Measurements from ENCODE around the gene PPFIBP2.

Gene PPFIBP2

GRCh38 chr11:7675631-7676030 lies 161.8 kb downstream of the PPFIBP2 start:
- no peak overlapping the region for H3K27ac ChIP-seq
- TF ChIP-seq, protein P1, sequence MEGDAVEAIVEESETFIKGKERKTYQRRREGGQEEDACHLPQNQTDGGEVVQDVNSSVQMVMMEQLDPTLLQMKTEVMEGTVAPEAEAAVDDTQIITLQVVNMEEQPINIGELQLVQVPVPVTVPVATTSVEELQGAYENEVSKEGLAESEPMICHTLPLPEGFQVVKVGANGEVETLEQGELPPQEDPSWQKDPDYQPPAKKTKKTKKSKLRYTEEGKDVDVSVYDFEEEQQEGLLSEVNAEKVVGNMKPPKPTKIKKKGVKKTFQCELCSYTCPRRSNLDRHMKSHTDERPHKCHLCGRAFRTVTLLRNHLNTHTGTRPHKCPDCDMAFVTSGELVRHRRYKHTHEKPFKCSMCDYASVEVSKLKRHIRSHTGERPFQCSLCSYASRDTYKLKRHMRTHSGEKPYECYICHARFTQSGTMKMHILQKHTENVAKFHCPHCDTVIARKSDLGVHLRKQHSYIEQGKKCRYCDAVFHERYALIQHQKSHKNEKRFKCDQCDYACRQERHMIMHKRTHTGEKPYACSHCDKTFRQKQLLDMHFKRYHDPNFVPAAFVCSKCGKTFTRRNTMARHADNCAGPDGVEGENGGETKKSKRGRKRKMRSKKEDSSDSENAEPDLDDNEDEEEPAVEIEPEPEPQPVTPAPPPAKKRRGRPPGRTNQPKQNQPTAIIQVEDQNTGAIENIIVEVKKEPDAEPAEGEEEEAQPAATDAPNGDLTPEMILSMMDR (conservative IDR thresholded peaks at IDR 0.05) = no peak
- no peak for TF ChIP-seq ZFX (IDR thresholded peaks at IDR 0.05)

GRCh38 chr11:7677071-7677470 lies 163.3 kb downstream of the PPFIBP2 start:
- TF ChIP-seq, protein P1 (conservative IDR thresholded peaks at IDR 0.05) = no peak
- TF ChIP-seq ZFX (IDR thresholded peaks at IDR 0.05) = no peak
- H3K27ac ChIP-seq = no peak overlapping the region

- H3K27ac ChIP-seq = no peak overlapping the region
- no peak for TF ChIP-seq ZFX (IDR thresholded peaks at IDR 0.05)
- TF ChIP-seq, protein P1 (conservative IDR thresholded peaks at IDR 0.05) = no peak
These were observed 164.0 kb downstream of the PPFIBP2 start for GRCh38 chr11:7677796-7678201.

DNA sequence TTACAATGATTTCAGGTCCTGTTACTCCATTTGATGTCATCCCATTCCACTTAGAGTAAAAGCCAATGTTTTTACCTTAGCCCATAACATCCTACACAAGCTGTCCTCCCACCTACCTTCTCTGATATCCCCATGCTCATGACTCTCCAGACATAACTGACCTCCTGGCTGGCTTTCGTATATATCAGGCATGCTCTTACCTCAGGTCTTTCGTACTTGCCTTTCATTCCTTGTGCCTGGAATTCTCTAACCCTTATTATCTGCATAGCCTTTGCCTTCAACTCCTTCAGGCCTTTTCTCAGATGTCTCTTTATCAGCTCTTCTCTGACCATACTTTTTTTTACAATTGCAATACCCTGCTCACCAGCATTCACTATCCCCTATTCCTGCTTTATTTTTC lies 169.8 kb downstream of the PPFIBP2 start:
- no peak overlapping the region for H3K27ac ChIP-seq
- no peak for TF ChIP-seq ZFX (IDR thresholded peaks at IDR 0.05)
- TF ChIP-seq, protein P1 (conservative IDR thresholded peaks at IDR 0.05) = no peak

- no peak for TF ChIP-seq ZFX (IDR thresholded peaks at IDR 0.05)
- TF ChIP-seq, protein P1 (conservative IDR thresholded peaks at IDR 0.05) = no peak
- no peak overlapping the region for H3K27ac ChIP-seq
These were observed 173.0 kb downstream of the PPFIBP2 start for GRCh38 chr11:7686761-7687160.

- no peak overlapping the region for H3K27ac ChIP-seq
- no peak for TF ChIP-seq ZFX (IDR thresholded peaks at IDR 0.05)
- TF ChIP-seq, protein P1 (conservative IDR thresholded peaks at IDR 0.05) = no peak
These were observed 173.6 kb downstream of the PPFIBP2 start for GRCh38 chr11:7687386-7687785.

DNA sequence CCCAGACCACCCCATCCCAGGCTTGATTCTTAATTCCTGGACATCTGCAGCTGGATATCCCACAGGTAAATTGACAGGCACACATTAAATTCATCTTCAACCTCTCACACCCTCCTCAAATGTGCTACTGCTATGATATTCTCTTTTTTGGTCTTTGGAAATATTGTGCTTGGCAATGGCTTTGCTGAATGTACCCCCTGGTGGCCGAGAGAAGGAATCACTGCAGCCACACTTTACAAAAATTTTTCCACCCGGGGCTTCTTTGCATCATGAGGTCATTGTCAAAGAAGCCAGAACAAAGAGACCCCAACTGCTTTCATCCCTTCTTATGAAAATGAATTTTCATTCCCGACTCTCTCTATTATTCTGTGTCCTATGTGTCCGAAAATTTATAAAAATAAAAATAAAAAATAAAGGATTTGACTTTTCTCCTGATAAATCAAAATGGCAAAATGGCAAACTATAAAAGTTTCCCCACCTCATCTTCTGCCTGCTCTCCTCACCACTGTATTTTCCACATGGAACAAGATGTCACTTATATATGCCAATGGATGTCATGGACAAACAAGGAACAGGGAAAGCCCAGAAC lies 174.5 kb downstream of the PPFIBP2 start:
- no peak for TF ChIP-seq ZFX (IDR thresholded peaks at IDR 0.05)
- TF ChIP-seq, protein P1 (conservative IDR thresholded peaks at IDR 0.05) = peak; percentile 88
- H3K27ac ChIP-seq = no peak overlapping the region
